HepG2 (cell line): Measurements from ENCODE around the gene TPSB2. TPM values are rescaled to one million over a fixed set of nuclear protein-coding genes. Genes with fewer than 3 reads are reported as not detected.

Experiments used
- ATAC-seq: fragments of 200-7000 bp; cut with Tn5 transposase; 3 replicates; pipeline ENCODE4 v1.9.1; 2020; ENCODE audit warnings: mild to moderate bottlenecking, moderate library complexity
- BruUV-seq: library from RNA; stranded (reverse); fragments of 400-500 nt; replicated peaks from 2 replicates; lab custom pipeline; 2021; lab: Mats Ljungman, UMichigan
- CTCF ChIA-PET: fragments of 300-600 bp; formaldehyde crosslinking; extraction: SDS; loops from one replicate; lab custom pipeline; 2021; ENCODE audit warnings: low total read pairs, inconsistent platforms, low intra/inter-chr PET ratio; lab: Yijun Ruan, JAX
- POLR2A ChIA-PET: fragments of 350-600 bp; sonication (Branson Sonifier 250); formaldehyde crosslinking; loops from one replicate; lab custom pipeline; 2020; ENCODE audit warnings: antibody characterized with exemption, inconsistent platforms; lab: Yijun Ruan, JAX
- DNase-seq: peaks from one replicate; pipeline ENCODE4 v3.0.0-alpha.2; 2015; ENCODE audit warnings: low spot score
- FAIRE-seq: peaks from 3 replicates; lab custom pipeline; 2011; peaks lifted over from hg19 to GRCh38; lab: Jason Lieb, UNC
- H2AFZ ChIP-seq: one replicate; pipeline ENCODE4 v1.6.1; 2011; ENCODE audit warnings: low read length, inconsistent platforms
- H3K27ac ChIP-seq: fragments of 300-600 bp; 3 replicates; pipeline ENCODE4 v1.8.0; 2011; ENCODE audit warnings: mixed run types, mild to moderate bottlenecking, mixed read lengths, low read length, inconsistent platforms; ENCODE audit not compliant: insufficient read depth; ENCODE audit errors: extremely low read length
- H3K27me3 ChIP-seq, 2 experiments: fragments of 200-600 bp in 1 of 2; 2 replicates in 1 of 2; 3 replicates in 1 of 2; pipeline versions ENCODE4 v1.6.0 to v1.8.0; 2011; ENCODE audit warnings: low read length in 2 of 2, mild to moderate bottlenecking in 2 of 2, moderate library complexity in 2 of 2, inconsistent platforms in 1 of 2; ENCODE audit not compliant: insufficient read depth in 2 of 2, control insufficient read depth in 1 of 2
- H3K36me3 ChIP-seq, 2 experiments: fragments of 200-600 bp in 1 of 2; replicated peaks in 1 of 2; 2 replicates in 1 of 2; 3 replicates in 1 of 2; pipeline versions ENCODE4 v1.5.1 to v1.8.0; 2011; ENCODE audit warnings: low read length in 2 of 2, inconsistent platforms in 1 of 2; ENCODE audit not compliant: insufficient read depth in 2 of 2, control insufficient read depth in 1 of 2
- H3K4me1 ChIP-seq: 2 replicates; pipeline ENCODE4 v1.5.1; 2012; ENCODE audit warnings: low read length, inconsistent platforms; ENCODE audit not compliant: insufficient read depth
- H3K4me2 ChIP-seq: 2 replicates; pipeline ENCODE4 v1.6.0; 2011; ENCODE audit warnings: low read depth, low read length, inconsistent platforms
- H3K4me3 ChIP-seq, 3 experiments: fragments of 200-600 bp in 1 of 3; sonication (generic), shearing (Covaris generic) in 1 of 3; replicated peaks in 1 of 3; 2 replicates each; pipeline ENCODE4 v1.5.1; 2011 to 2016; ENCODE audit warnings: low read length in 3 of 3, inconsistent platforms in 2 of 3, low read depth in 2 of 3, mild to moderate bottlenecking in 2 of 3, control low read depth in 1 of 3, mixed read lengths in 1 of 3; ENCODE audit not compliant: insufficient read depth in 1 of 3
- H3K79me2 ChIP-seq: one replicate; pipeline ENCODE4 v1.6.1; 2011; ENCODE audit warnings: low read length, inconsistent platforms; ENCODE audit not compliant: insufficient read depth
- H3K9ac ChIP-seq: 2 replicates; pipeline ENCODE4 v1.6.0; 2011; ENCODE audit warnings: mild to moderate bottlenecking, low read depth, low read length, inconsistent platforms; ENCODE audit not compliant: insufficient read depth
- H3K9me3 ChIP-seq: 2 replicates; pipeline ENCODE4 v1.5.1; 2012; ENCODE audit warnings: mild to moderate bottlenecking, low read length
- H4K20me1 ChIP-seq: 2 replicates; pipeline ENCODE4 v1.6.0; 2011; ENCODE audit warnings: inconsistent platforms, mild to moderate bottlenecking, low read length, moderate library complexity; ENCODE audit not compliant: insufficient read depth
- RAD21 ChIP-seq: fragments of 450-650 bp; formaldehyde crosslinking; IDR thresholded peaks from 2 replicates; pipeline ENCODE4 v1.5.0; 2020; ENCODE audit warnings: mild to moderate bottlenecking
- STAG1 ChIP-seq: sonication (generic); formaldehyde crosslinking; IDR thresholded peaks from 2 replicates; pipeline ENCODE4 v1.4.0; 2020; ENCODE audit warnings: missing genetic modification reagents
- TEAD3 ChIP-seq: optimal IDR thresholded peaks from 2 replicates; pipeline ENCODE3; 2016; ENCODE audit warnings: borderline replicate concordance
- ZBTB7B ChIP-seq: sonication (generic); formaldehyde crosslinking; IDR thresholded peaks from 2 replicates; pipeline ENCODE4 v1.4.0; 2020; ENCODE audit warnings: missing genetic modification reagents
- ZNF264 ChIP-seq: sonication (generic); formaldehyde crosslinking; IDR thresholded peaks from 2 replicates; pipeline ENCODE4 v1.4.0; 2020; ENCODE audit warnings: missing genetic modification reagents
- ZNF749 ChIP-seq: sonication (generic); formaldehyde crosslinking; IDR thresholded peaks from 2 replicates; pipeline ENCODE4 v1.8.0; 2022; ENCODE audit warnings: mild to moderate bottlenecking, missing genetic modification reagents, moderate library complexity, borderline replicate concordance
- WGBS: methylation state at CpG from one replicate; pipeline ENCODE4 v1.1.6; 2017; ENCODE audit warnings: low lambda C conversion rate; 5-methylcytosine and 5-hydroxymethylcytosine counted together
- in situ Hi-C: cut with HindIII; loops from 2 replicates; pipeline ENCODE4 v1.10.0; 2017; ENCODE audit warnings: low pct_unique_long_range_greater_than_20kb; ENCODE audit not compliant: extremely low pct_ligation_motif_present
- intact Hi-C: fragments of 100-400 bp; cut with micrococcal nuclease; formaldehyde crosslinking; loops from one replicate; pipeline ENCODE4 v1.10.0; 2022; ENCODE audit not compliant: unreplicated experiment
- polyA plus RNA-seq, 8 experiments: library from polyadenylated mRNA; depleted of rRNA in 3 of 8; stranded (reverse) in 7 of 8; unstranded in 1 of 8; fragments of >200 nt; fragmentation: Illumina TruSeq in 4 of 8; extraction: Trizol in 4 of 8; gene quantifications; 2 replicates each; pipeline versions ENCODE4 v1.2.1 to v1.2.3, GENCODE V29; 2011 to 2016; ENCODE audit warnings: low read depth in 4 of 8, missing spikeins in 1 of 8, mixed read lengths in 1 of 8; ENCODE audit not compliant: insufficient read depth in 1 of 8
- total RNA-seq, 5 experiments: library from RNA; depleted of rRNA; stranded (reverse); fragments of >200 nt; fragmentation: Illumina TruSeq; extraction: Trizol; gene quantifications; 2 replicates each; pipeline ENCODE4 v1.2.3, GENCODE V29; 2016; ENCODE audit warnings: low read depth in 1 of 5
- TF ChIP-seq, protein P1 (sequence below): sonication (generic); formaldehyde crosslinking; IDR thresholded peaks from 2 replicates; pipeline ENCODE4 v1.5.0; 2020; ENCODE audit warnings: mild to moderate bottlenecking, missing genetic modification reagents, moderate library complexity
- TF ChIP-seq, protein P2 (sequence below): sonication (generic); formaldehyde crosslinking; IDR thresholded peaks from 2 replicates; pipeline ENCODE4 v1.9.0; 2022; ENCODE audit warnings: missing genetic modification reagents, mild to moderate bottlenecking, borderline replicate concordance

The TPSB2 gene
- total and polyA plus RNA-seq, 2 of the 13 experiments (the other 11 are each of a cell fraction or from before 2014, with no cell fraction given) = not detected

DNA sequence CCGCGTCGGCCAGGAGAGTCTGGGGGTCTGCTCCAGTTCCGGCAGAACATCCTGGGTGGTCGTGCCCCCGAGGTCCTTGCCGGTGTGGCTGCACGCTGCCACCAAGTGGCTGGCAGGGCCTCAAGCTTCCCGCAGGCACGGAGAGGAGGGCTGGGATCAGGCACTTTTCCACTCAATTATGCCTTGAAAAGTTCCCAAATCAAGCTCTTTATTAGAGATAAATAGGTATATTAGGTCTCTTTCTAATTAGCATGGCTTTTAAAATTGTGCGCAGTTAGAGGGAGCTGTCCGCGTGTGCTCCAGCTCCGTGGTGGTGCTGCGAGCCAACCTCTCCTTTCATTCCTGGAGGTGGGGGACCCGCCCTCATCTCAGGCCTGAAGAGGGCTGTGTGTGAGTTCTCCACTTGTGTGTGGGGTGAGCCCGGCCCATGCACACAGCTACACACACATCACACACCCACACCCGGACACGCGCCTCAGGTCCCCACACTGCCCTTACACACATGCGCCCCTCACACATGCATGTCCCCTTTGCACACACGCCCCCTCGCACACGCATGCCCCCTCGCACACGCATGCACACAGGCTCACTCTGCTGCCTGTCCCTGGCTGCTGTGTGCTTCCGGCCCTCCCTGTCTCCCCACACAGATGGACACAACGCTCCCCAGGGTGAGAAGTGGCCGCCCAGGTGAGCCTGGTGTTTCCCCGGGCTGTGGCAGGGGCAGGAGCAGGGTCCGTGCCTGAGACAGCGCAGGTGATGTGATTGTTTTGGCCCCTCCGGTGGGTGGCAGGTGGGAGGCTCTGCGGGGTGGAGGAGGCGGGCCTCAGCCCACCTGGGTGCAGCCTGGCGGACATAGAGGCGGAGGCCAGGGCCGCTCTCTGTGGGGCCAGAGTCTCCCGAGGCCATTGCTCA lies 48.3 kb downstream of the TPSB2 start:
- H3K36me3 ChIP-seq = no peaks in the 10 kb centered on the region
- no TSS peak for BruUV-seq
- in situ Hi-C loops (no loop called here), intact Hi-C loops (no loop called here)
- peaks cover 0 to 40% of the 10 kb centered on the region in 2 experiments for H3K27me3 ChIP-seq
- no peaks in the 10 kb centered on the region for H3K79me2 ChIP-seq
- DNase-seq = no peak
- TF ChIP-seq, protein P1, sequence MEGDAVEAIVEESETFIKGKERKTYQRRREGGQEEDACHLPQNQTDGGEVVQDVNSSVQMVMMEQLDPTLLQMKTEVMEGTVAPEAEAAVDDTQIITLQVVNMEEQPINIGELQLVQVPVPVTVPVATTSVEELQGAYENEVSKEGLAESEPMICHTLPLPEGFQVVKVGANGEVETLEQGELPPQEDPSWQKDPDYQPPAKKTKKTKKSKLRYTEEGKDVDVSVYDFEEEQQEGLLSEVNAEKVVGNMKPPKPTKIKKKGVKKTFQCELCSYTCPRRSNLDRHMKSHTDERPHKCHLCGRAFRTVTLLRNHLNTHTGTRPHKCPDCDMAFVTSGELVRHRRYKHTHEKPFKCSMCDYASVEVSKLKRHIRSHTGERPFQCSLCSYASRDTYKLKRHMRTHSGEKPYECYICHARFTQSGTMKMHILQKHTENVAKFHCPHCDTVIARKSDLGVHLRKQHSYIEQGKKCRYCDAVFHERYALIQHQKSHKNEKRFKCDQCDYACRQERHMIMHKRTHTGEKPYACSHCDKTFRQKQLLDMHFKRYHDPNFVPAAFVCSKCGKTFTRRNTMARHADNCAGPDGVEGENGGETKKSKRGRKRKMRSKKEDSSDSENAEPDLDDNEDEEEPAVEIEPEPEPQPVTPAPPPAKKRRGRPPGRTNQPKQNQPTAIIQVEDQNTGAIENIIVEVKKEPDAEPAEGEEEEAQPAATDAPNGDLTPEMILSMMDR (CRISPR knock-in tag) = peak; percentile 60
- TF ChIP-seq ZNF264 (no peak), RAD21 (peak; percentile 22; the same call in 1 of the 2 replicates), ZNF749 (CRISPR knock-in tag) (no peak), STAG1 (peak; percentile 57), ZBTB7B (CRISPR knock-in tag) (peak; percentile 63; the same call in 1 of the 2 replicates), TEAD3 (no peak)
- TF ChIP-seq, protein P2, sequence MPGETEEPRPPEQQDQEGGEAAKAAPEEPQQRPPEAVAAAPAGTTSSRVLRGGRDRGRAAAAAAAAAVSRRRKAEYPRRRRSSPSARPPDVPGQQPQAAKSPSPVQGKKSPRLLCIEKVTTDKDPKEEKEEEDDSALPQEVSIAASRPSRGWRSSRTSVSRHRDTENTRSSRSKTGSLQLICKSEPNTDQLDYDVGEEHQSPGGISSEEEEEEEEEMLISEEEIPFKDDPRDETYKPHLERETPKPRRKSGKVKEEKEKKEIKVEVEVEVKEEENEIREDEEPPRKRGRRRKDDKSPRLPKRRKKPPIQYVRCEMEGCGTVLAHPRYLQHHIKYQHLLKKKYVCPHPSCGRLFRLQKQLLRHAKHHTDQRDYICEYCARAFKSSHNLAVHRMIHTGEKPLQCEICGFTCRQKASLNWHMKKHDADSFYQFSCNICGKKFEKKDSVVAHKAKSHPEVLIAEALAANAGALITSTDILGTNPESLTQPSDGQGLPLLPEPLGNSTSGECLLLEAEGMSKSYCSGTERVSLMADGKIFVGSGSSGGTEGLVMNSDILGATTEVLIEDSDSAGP (CRISPR knock-in tag) = peak; percentile 3; the same call in 1 of the 2 replicates
- H3K4me1 ChIP-seq = peaks cover 33% of the 10 kb centered on the region
- POLR2A ChIA-PET = interaction anchor here (0.8 kb wide), 1 partner anchor 69 kb away, joined by 4 read pairs; no protein-coding TSS in a partner anchor
- peak overlapping the region in 1 of 3 experiments; percentile 43; a peak in 1 of 6 replicates for H3K4me3 ChIP-seq
- ATAC-seq = peak; percentile 59
- H2AFZ ChIP-seq = no peak overlapping the region
- no peaks in the 10 kb centered on the region; the same call in 1 of the 2 replicates for H4K20me1 ChIP-seq
- H3K9ac ChIP-seq = no peak overlapping the region
- H3K9me3 ChIP-seq = no peaks in the 10 kb centered on the region
- 49% methylated on average over 19 of the region's 39 CpGs for WGBS
- no peak for FAIRE-seq
- CTCF ChIA-PET = interaction anchor here (1.4 kb wide), 1 partner anchor 76 kb away, joined by 4 read pairs; no protein-coding TSS in a partner anchor
- H3K27ac ChIP-seq = no peak overlapping the region
- peak overlapping the region; percentile 45; the same call in 1 of the 2 replicates for H3K4me2 ChIP-seq
